ENCODE results near the gene PAXX. TPM values are rescaled to one million over a fixed set of nuclear protein-coding genes. Genes with fewer than 3 reads are reported as not detected.

Gene PAXX
- total and polyA plus RNA-seq, 2 experiments from 2014 or later, result 102 to 130 TPM

GRCh38 chr9:136983656-136984314, 8.4 kb upstream of the PAXX start:
- TF ChIP-seq CTCF (IDR thresholded peaks at IDR 0.05; ENCODE audit: low read depth, low read length), result no peak
- Histone ChIP-seq H3K27ac (no peak overlapping the region), H3K9me3 (ENCODE audit: low read depth) (no peaks in the 10 kb centered on the region), H3K4me1 (ENCODE audit: low read depth) (peaks cover 22% of the 10 kb centered on the region), H3K4me3 (no peak overlapping the region), H3K36me3 (no peaks in the 10 kb centered on the region), H3K27me3 (peaks cover 37% of the 10 kb centered on the region)
- peak in 1 of 2 donors; percentile 26 for DNase-seq (ENCODE audit: low read depth in 1 of 2, low spot score in 1 of 2)

GRCh38 chr9:136984464-136985026, 7.7 kb upstream of the PAXX start:
- H3K27ac ChIP-seq, result no peak overlapping the region
- peaks cover 37% of the 10 kb centered on the region for H3K27me3 ChIP-seq
- H3K9me3 ChIP-seq (ENCODE audit: low read depth), result no peaks in the 10 kb centered on the region
- no peaks in the 10 kb centered on the region for H3K36me3 ChIP-seq
- no peak for DNase-seq (ENCODE audit: low read depth in 1 of 2, low spot score in 1 of 2)
- H3K4me1 ChIP-seq (ENCODE audit: low read depth), result peaks cover 22% of the 10 kb centered on the region
- no peak overlapping the region for H3K4me3 ChIP-seq
- no peak for TF ChIP-seq CTCF (IDR thresholded peaks at IDR 0.05; ENCODE audit: low read depth, low read length)

- Histone ChIP-seq H3K36me3 (no peaks in the 10 kb centered on the region), H3K9me3 (ENCODE audit: low read depth) (no peaks in the 10 kb centered on the region), H3K27ac (no peak overlapping the region), H3K4me3 (no peak overlapping the region), H3K27me3 (peaks cover 37% of the 10 kb centered on the region), H3K4me1 (ENCODE audit: low read depth) (peaks cover 22% of the 10 kb centered on the region)
- TF ChIP-seq CTCF (IDR thresholded peaks at IDR 0.05; ENCODE audit: low read depth, low read length), result no peak
- DNase-seq (ENCODE audit: low read depth in 1 of 2, low spot score in 1 of 2), result no peak
Measured at GRCh38 chr9:136985027-136985602, 7.1 kb upstream of the PAXX start.

- DNase-seq (ENCODE audit: low read depth in 1 of 2, low spot score in 1 of 2), result no peak
- TF ChIP-seq CTCF (IDR thresholded peaks at IDR 0.05; ENCODE audit: low read depth, low read length), result no peak
- no peaks in the 10 kb centered on the region for H3K9me3 ChIP-seq (ENCODE audit: low read depth)
- H3K4me3 ChIP-seq, result no peak overlapping the region
- no peak overlapping the region for H3K27ac ChIP-seq
- H3K27me3 ChIP-seq, result peaks cover 37% of the 10 kb centered on the region
- no peaks in the 10 kb centered on the region for H3K36me3 ChIP-seq
- H3K4me1 ChIP-seq (ENCODE audit: low read depth), result peaks cover 22% of the 10 kb centered on the region
Measured at GRCh38 chr9:136985853-136986252, 6.4 kb upstream of the PAXX start.

DNA sequence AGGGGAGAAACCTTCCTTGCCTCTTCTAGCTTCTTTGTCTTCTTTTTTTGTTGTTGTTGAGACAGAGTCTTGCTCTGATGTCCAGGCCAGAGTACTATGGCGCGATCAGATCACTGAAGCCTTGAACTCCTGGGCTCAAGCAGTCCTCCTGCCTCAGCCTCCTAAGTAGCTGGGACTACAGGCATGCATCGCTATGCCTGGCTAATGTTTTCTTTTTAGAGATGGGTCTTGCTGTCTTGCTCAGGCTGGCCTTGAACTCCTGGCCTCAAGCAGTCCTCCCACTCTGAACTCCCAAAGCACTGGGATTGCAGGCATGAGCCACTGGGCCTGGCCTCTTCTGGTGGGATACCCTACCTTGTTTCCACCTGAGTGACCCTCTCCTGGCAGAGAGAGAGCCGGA, 3.4 kb upstream of the PAXX start:
- Histone ChIP-seq H3K9me3 (ENCODE audit: low read depth) (no peaks in the 10 kb centered on the region), H3K36me3 (no peaks in the 10 kb centered on the region), H3K4me3 (no peak overlapping the region), H3K4me1 (ENCODE audit: low read depth) (peaks cover 16% of the 10 kb centered on the region), H3K27ac (no peak overlapping the region), H3K27me3 (peaks cover 35% of the 10 kb centered on the region)
- TF ChIP-seq CTCF (IDR thresholded peaks at IDR 0.05; ENCODE audit: low read depth, low read length), result no peak
- DNase-seq (ENCODE audit: low read depth in 1 of 2, low spot score in 1 of 2), result no peak

Measured in cardiac muscle cell (in vitro differentiated cells and primary cell).